Measurements from ENCODE around the gene MYDGF. TPM values are rescaled to one million over a fixed set of nuclear protein-coding genes. Genes with fewer than 3 reads are reported as not detected.

The MYDGF gene
- total RNA-seq, 1 experiment from 2014 or later, result 30.8 TPM

DNA sequence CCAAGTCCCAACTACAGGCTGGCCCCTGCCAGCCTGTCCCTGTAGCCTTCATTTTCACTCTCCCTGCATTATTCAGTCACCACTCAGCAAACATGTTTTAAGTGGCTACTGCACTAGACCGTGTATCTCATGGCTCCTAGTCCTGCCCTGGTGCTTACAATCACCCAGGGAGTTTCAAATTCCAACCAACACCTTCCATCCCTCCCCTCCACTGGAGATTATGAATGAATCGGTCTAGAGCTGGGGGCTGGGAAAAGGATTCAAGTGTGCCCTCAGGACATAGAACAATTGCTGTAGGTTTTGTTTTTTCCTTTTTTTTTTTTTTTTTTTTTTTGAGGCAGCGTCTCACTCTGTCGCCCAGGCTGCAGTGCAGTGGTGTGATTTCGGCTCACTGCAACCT lies 45.8 kb downstream of the MYDGF start:
- H3K9ac ChIP-seq (ENCODE audit: low read length), result no peak overlapping the region
- H3K4me3 ChIP-seq (ENCODE audit: low read length), result no peak overlapping the region
- no peak overlapping the region for H2AFZ ChIP-seq (ENCODE audit: low read length)

DNA sequence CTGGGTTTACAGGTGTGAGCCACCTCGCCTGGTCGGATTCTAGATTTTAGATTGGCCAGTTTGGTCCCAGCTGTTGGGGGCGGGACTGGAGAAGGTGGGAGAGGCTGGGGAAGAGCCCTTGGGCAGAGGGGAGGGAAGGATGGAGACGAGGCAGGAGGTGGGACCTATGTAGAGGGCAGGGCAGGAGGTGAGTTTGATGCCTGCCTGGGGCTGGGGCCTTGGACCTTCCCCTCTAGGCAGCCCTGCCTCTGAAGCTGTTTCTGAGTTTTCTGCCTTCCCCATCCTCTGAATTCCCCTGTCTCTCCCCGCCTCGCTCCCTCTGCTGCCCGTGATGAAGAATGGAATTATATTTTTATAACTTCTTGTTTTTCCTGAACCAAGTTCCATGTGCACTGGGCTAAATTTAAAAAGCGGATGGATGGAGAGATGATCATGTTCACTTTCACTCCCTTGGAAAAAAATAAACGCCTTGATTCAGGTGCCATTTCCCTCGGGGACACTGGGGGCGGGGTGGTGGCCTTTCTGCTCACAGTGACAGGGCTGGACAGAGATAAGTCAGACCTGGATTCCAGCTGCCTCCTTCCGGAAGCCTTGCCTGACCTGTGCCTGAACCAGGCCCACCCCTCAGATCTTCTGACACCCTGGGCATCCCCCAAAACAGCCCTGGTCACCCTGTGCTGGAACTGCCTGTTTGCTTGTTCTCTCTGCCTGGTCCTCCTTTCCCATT lies 47.3 kb downstream of the MYDGF start:
- no peak overlapping the region for H3K4me2 ChIP-seq (ENCODE audit: low read depth, low read length, poor library complexity, severe bottlenecking)
- no peaks in the 10 kb centered on the region for H3K9me2 ChIP-seq (replicated peaks; ENCODE audit: insufficient read depth, low read length)
- no peak overlapping the region for H3K4me3 ChIP-seq (ENCODE audit: low read length)
- no peaks in the 10 kb centered on the region for H3K27me3 ChIP-seq (ENCODE audit: low read length)
- no peaks in the 10 kb centered on the region for H3K4me1 ChIP-seq (ENCODE audit: low read length)
- H3K36me3 ChIP-seq (ENCODE audit: insufficient read depth, low read length), result no peaks in the 10 kb centered on the region
- H3K27ac ChIP-seq (ENCODE audit: low read length), result no peak overlapping the region
- no peak overlapping the region for H3K9ac ChIP-seq (ENCODE audit: low read length)
- no peak overlapping the region for H2AFZ ChIP-seq (ENCODE audit: low read length)
- H4K20me1 ChIP-seq (ENCODE audit: insufficient read depth, low read depth, low read length), result no peaks in the 10 kb centered on the region
- no peaks in the 10 kb centered on the region for H3K79me2 ChIP-seq (ENCODE audit: low read length)
- no peak for DNase-seq
- no peaks in the 10 kb centered on the region for H3K9me3 ChIP-seq (ENCODE audit: low read length)

More for the DNA sequence above, 45.8 kb downstream of the MYDGF start:
- no peaks in the 10 kb centered on the region for H3K36me3 ChIP-seq (ENCODE audit: insufficient read depth, low read length)
- no peaks in the 10 kb centered on the region for H3K79me2 ChIP-seq (ENCODE audit: low read length)
- no peaks in the 10 kb centered on the region for H3K4me1 ChIP-seq (ENCODE audit: low read length)
- no peak overlapping the region for H3K4me2 ChIP-seq (ENCODE audit: low read depth, low read length, poor library complexity, severe bottlenecking)
- no peaks in the 10 kb centered on the region for H3K9me3 ChIP-seq (ENCODE audit: low read length)
- no peak for DNase-seq
- no peaks in the 10 kb centered on the region for H3K9me2 ChIP-seq (replicated peaks; ENCODE audit: insufficient read depth, low read length)
- H4K20me1 ChIP-seq (ENCODE audit: insufficient read depth, low read depth, low read length), result no peaks in the 10 kb centered on the region
- H3K27me3 ChIP-seq (ENCODE audit: low read length), result no peaks in the 10 kb centered on the region
- no peak overlapping the region for H3K27ac ChIP-seq (ENCODE audit: low read length)

DNA sequence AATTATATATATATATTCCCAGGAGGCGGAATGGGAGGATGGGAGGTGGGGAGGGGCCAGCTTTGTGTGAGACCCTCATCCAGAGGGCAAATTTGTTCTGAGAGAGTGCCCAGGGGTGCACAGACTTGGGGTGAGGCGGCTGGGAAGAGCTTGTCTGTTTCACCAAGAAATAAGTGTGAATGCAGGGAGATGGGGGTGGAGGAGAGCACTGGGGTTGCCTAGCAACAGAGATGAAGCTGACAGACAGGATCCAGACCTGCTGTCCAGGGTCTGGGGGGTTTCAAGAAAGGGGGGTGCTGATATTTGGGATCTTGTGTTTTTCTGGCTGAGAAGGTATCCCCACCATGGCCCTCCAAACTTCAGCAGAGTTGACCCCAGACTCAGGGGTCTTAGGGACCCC lies 49.5 kb downstream of the MYDGF start:
- Histone ChIP-seq H4K20me1 (ENCODE audit: insufficient read depth, low read depth, low read length) (no peaks in the 10 kb centered on the region), H3K27me3 (ENCODE audit: low read length) (no peaks in the 10 kb centered on the region), H3K27ac (ENCODE audit: low read length) (no peak overlapping the region), H3K79me2 (ENCODE audit: low read length) (no peaks in the 10 kb centered on the region), H3K9me2 (replicated peaks; ENCODE audit: insufficient read depth, low read length) (no peaks in the 10 kb centered on the region), H3K9me3 (ENCODE audit: low read length) (no peaks in the 10 kb centered on the region), H3K4me1 (ENCODE audit: low read length) (no peaks in the 10 kb centered on the region), H3K9ac (ENCODE audit: low read length) (no peak overlapping the region), H3K4me2 (ENCODE audit: low read depth, low read length, poor library complexity, severe bottlenecking) (no peak overlapping the region), H3K4me3 (ENCODE audit: low read length) (no peak overlapping the region), H3K36me3 (ENCODE audit: insufficient read depth, low read length) (no peaks in the 10 kb centered on the region), H2AFZ (ENCODE audit: low read length) (no peak overlapping the region)
- DNase-seq, result no peak

DNA sequence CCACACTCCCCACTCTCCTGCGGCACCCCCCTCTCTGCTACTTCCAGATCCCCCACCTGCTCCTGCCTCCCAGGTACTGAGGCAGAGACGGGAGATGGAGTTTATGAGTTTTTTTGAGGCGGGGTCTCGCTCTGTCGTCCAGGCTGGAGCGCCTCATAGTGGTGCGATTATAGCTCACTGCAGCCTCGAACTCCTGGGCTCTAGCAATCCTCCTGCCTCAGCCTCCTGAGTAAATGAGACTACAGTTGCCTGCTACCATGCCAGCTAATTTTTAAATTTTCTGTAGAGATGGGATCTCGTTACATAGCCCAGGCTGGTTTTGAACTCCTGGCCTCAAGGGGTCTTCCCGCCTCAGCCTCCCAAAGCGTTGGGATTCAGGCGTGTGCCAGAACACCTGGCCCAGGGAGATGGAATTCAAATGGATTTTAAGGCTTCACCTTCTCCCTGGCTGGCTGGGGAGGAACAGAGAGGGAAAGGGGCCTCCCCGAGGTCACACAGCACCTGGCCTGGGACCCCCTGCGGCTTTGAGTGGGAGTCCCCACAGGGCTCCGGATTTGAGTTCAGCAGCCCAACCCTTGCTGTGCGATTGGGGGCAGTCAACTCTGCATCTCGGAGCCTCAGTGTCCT lies 50.4 kb downstream of the MYDGF start:
- H3K9ac ChIP-seq (ENCODE audit: low read length), result no peak overlapping the region
- H3K27me3 ChIP-seq (ENCODE audit: low read length), result no peaks in the 10 kb centered on the region
- no peaks in the 10 kb centered on the region for H3K9me3 ChIP-seq (ENCODE audit: low read length)
- no peak overlapping the region for H3K27ac ChIP-seq (ENCODE audit: low read length)
- no peak overlapping the region for H3K4me2 ChIP-seq (ENCODE audit: low read depth, low read length, poor library complexity, severe bottlenecking)
- no peak for DNase-seq
- no peaks in the 10 kb centered on the region for H4K20me1 ChIP-seq (ENCODE audit: insufficient read depth, low read depth, low read length)
- H3K36me3 ChIP-seq (ENCODE audit: insufficient read depth, low read length), result no peaks in the 10 kb centered on the region
- no peak overlapping the region for H2AFZ ChIP-seq (ENCODE audit: low read length)
- no peaks in the 10 kb centered on the region for H3K9me2 ChIP-seq (replicated peaks; ENCODE audit: insufficient read depth, low read length)
- no peak overlapping the region for H3K4me3 ChIP-seq (ENCODE audit: low read length)
- H3K4me1 ChIP-seq (ENCODE audit: low read length), result no peaks in the 10 kb centered on the region
- no peaks in the 10 kb centered on the region for H3K79me2 ChIP-seq (ENCODE audit: low read length)

DNA sequence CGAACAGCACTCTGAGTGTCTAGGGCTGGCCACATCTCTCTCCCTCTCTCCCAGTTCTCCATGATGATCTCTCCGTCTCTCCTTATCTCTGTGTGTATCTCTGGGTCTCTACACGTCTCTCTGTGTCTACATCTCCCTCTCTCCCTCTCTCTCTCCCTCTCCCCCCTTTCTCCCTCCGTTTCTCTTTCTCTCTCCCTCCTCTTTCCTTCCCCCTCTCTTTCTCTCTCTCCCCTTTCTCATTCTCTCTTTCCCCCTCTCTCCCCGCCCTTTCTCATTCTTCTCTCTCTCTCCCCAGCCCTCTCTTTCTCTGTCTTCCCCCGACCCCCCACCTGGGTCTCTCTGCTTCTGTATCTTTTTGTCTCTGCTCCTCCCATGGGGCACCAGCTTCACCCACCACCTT lies 52.1 kb downstream of the MYDGF start:
- no peaks in the 10 kb centered on the region for H3K4me1 ChIP-seq (ENCODE audit: low read length)

DNA sequence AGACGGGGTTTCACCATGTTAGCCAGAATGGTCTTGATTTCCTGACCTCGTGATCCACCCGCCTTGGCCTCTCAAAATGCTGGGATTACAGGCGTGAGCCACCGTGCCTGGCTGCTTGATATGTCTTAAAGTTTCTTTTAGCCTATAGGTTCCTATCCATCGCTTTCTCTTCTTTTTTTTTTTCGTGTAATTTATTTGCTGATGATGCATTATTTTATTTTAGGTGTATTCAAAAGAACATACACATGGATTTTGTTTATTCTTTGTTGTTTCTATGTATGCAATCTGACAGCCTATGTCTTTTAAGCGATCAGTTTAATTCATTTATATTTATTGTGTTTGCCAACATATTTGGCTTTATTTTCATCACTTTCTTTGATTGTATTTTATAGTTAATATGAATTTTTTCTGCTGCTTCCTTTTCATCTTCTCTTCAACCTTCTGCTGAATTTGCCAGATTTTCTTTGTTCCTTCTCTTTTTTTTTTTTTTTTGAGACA lies 56.8 kb downstream of the MYDGF start:
- Histone ChIP-seq H3K4me3 (ENCODE audit: low read length) (no peak overlapping the region), H2AFZ (ENCODE audit: low read length) (no peak overlapping the region), H3K36me3 (ENCODE audit: insufficient read depth, low read length) (no peaks in the 10 kb centered on the region), H3K27ac (ENCODE audit: low read length) (no peak overlapping the region), H3K27me3 (ENCODE audit: low read length) (no peaks in the 10 kb centered on the region), H3K9me3 (ENCODE audit: low read length) (no peaks in the 10 kb centered on the region), H3K4me2 (ENCODE audit: low read depth, low read length, poor library complexity, severe bottlenecking) (no peak overlapping the region), H3K9ac (ENCODE audit: low read length) (no peak overlapping the region), H3K4me1 (ENCODE audit: low read length) (peaks cover 9% of the 10 kb centered on the region), H3K9me2 (replicated peaks; ENCODE audit: insufficient read depth, low read length) (no peaks in the 10 kb centered on the region), H4K20me1 (ENCODE audit: insufficient read depth, low read depth, low read length) (no peaks in the 10 kb centered on the region), H3K79me2 (ENCODE audit: low read length) (no peaks in the 10 kb centered on the region)
- no peak for DNase-seq

More for the DNA sequence above, 52.1 kb downstream of the MYDGF start:
- Histone ChIP-seq H2AFZ (ENCODE audit: low read length) (no peak overlapping the region), H3K9ac (ENCODE audit: low read length) (no peak overlapping the region), H3K9me3 (ENCODE audit: low read length) (no peaks in the 10 kb centered on the region), H3K27me3 (ENCODE audit: low read length) (no peaks in the 10 kb centered on the region), H3K9me2 (replicated peaks; ENCODE audit: insufficient read depth, low read length) (no peaks in the 10 kb centered on the region), H3K79me2 (ENCODE audit: low read length) (no peaks in the 10 kb centered on the region), H3K4me3 (ENCODE audit: low read length) (no peak overlapping the region), H4K20me1 (ENCODE audit: insufficient read depth, low read depth, low read length) (no peaks in the 10 kb centered on the region), H3K27ac (ENCODE audit: low read length) (no peak overlapping the region), H3K36me3 (ENCODE audit: insufficient read depth, low read length) (no peaks in the 10 kb centered on the region), H3K4me2 (ENCODE audit: low read depth, low read length, poor library complexity, severe bottlenecking) (no peak overlapping the region)
- DNase-seq, result no peak

DNA sequence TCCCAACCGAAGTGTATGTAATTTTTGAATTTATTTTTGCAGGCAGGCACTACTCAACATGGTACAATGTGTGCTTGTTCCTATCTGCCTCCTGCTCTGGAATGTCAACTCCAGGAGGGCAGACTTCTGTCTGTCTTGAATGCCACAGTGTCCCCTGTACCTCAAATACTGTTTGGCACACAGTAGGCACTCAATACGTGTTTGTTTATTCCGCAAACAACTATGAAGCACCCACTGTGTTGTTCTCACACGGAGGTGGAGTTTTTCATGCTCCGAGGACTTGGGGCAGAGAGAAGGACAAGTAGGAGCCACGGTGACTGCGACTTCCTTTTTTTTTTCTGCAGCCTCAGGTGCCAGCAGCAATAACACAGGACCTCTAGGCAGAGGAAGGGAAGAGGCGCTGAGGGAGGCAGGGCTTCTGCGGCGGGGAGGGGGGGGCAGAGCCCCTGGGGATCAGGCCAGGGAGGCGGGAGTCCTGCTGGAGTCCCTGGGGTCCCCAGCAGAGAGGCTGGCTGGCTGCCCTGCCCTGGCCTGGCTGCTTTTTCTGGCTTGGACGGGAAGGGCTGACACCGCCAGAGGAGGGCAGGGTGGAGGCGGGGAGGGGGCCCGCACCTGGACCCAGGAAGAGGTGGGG lies 60.1 kb downstream of the MYDGF start:
- H4K20me1 ChIP-seq (ENCODE audit: insufficient read depth, low read depth, low read length), result no peaks in the 10 kb centered on the region
- no peak overlapping the region for H2AFZ ChIP-seq (ENCODE audit: low read length)
- peak; percentile 73 for DNase-seq
- H3K36me3 ChIP-seq (ENCODE audit: insufficient read depth, low read length), result no peaks in the 10 kb centered on the region
- H3K4me3 ChIP-seq (ENCODE audit: low read length), result no peak overlapping the region
- no peaks in the 10 kb centered on the region for H3K9me3 ChIP-seq (ENCODE audit: low read length)
- H3K4me2 ChIP-seq (ENCODE audit: low read depth, low read length, poor library complexity, severe bottlenecking), result no peak overlapping the region
- H3K79me2 ChIP-seq (ENCODE audit: low read length), result no peaks in the 10 kb centered on the region
- no peak overlapping the region for H3K27ac ChIP-seq (ENCODE audit: low read length)
- H3K9ac ChIP-seq (ENCODE audit: low read length), result no peak overlapping the region
- H3K9me2 ChIP-seq (replicated peaks; ENCODE audit: insufficient read depth, low read length), result no peaks in the 10 kb centered on the region
- peaks cover 9% of the 10 kb centered on the region for H3K4me1 ChIP-seq (ENCODE audit: low read length)
- no peaks in the 10 kb centered on the region for H3K27me3 ChIP-seq (ENCODE audit: low read length)
